Adrenal gland (tissue), 5 donors: ENCODE results near the gene USP11.

Source experiments
- CTCF ChIP-seq, 6 experiments: fragments of 450-650 bp in 4 of 6; fragments of 200-600 bp in 2 of 6; sonication (generic) in 1 of 6; IDR thresholded peaks; 1 replicate in 5 of 6; 2 replicates in 1 of 6; pipeline versions ENCODE4 v1.5.1 to v1.8.0; 2016 to 2021; ENCODE audit warnings: antibody characterized with exemption in 6 of 6, mild to moderate bottlenecking in 2 of 6, moderate library complexity in 1 of 6
- POLR2A ChIP-seq, 2 donors: fragments of 450-650 bp; IDR thresholded peaks; one replicate each; pipeline ENCODE4 v1.6.1; 2017; ENCODE audit warnings: antibody characterized with exemption in 2 of 2, mild to moderate bottlenecking in 2 of 2, moderate library complexity in 1 of 2
- donor health status: DM: no; HTN: no; CAD: no.

- TF ChIP-seq POLR2A (IDR thresholded peaks at IDR 0.05) (no peak), CTCF (IDR thresholded peaks at IDR 0.05) (no peak)
Observed at GRCh38 chrX:47227334-47227583, 5.5 kb upstream of the USP11 start.
